Adrenal gland (tissue), 5 donors: ENCODE data around the gene UEVLD.

Experiments
- CTCF ChIP-seq, 6 experiments: fragments of 450-650 bp in 4 of 6; fragments of 200-600 bp in 2 of 6; sonication (generic) in 1 of 6; IDR thresholded peaks; 1 replicate in 5 of 6; 2 replicates in 1 of 6; pipeline versions ENCODE4 v1.5.1 to v1.8.0; 2016 to 2021; ENCODE audit warnings: antibody characterized with exemption in 6 of 6, mild to moderate bottlenecking in 2 of 6, moderate library complexity in 1 of 6
- POLR2A ChIP-seq, 2 donors: fragments of 450-650 bp; IDR thresholded peaks; one replicate each; pipeline ENCODE4 v1.6.1; 2017; ENCODE audit warnings: antibody characterized with exemption in 2 of 2, mild to moderate bottlenecking in 2 of 2, moderate library complexity in 1 of 2
- donor health status: DM: no; HTN: no; CAD: no.

DNA sequence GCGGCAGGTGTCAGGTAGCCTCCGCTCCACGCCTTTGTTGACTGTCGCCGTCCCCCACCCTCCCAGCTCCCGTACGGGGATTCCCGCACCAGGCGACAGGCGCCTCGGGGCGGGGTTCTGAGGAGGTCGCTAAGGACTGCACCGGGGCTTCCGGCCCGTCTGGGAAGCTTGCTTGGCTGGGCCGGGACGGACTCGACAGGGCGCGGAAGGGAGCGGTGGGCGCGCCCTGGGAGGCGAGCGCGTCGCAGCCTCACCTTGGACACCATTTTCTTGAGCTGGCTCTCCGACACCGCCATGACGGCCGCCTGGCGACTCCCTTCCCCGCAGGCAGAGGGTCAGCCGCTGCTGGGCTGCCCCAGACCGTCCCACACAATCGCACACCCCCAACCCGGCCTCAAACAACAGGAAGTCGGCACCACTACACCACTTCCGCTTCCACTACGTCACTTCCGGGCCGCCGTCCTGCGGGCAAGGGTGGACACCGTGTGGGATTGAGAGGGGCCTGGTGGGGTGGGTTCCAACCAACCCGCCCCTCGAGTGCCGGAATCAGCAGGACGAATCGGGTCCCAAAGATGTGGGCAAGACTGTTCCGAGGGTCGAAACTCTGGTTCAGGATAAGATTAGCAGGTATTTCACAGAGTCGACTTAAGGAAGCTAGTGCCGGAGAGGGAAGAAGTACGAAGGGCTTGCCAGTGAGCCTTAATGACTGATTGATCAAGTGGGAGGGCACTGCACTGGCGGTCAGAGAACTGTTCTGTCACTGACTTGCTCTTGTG, 61.8 kb downstream of the UEVLD start, which contains the start of gene TSG101:
- peak; percentile 67 to 82 for TF ChIP-seq POLR2A (IDR thresholded peaks at IDR 0.05)
- peak in 1 of 6 experiments; percentile 0 for TF ChIP-seq CTCF (IDR thresholded peaks at IDR 0.05)
